Neuronal stem cell (in vitro differentiated cells): ENCODE data around the gene NUDT8.

Experiments used
- DNase-seq: peaks from one replicate; pipeline ENCODE4 v3.0.0-alpha.2; 2013; ENCODE audit warnings: low spot score
- H2AFZ ChIP-seq: one replicate; pipeline ENCODE4 v1.6.1; 2013; ENCODE audit warnings: mild to moderate bottlenecking, low read length, inconsistent platforms
- H2AK5ac ChIP-seq: 2 replicates; pipeline ENCODE4 v1.6.1; 2013; ENCODE audit warnings: low read depth, mild to moderate bottlenecking, inconsistent platforms, low read length, moderate library complexity, mixed read lengths
- H2BK120ac ChIP-seq: 2 replicates; pipeline ENCODE4 v1.6.1; 2013; ENCODE audit warnings: low read depth, mild to moderate bottlenecking, inconsistent platforms, low read length, moderate library complexity, mixed read lengths
- H2BK12ac ChIP-seq: one replicate; pipeline ENCODE4 v1.6.1; 2013; ENCODE audit warnings: low read length, inconsistent platforms
- H2BK15ac ChIP-seq: 2 replicates; pipeline ENCODE4 v1.6.1; 2013; ENCODE audit warnings: mild to moderate bottlenecking, low read length, inconsistent platforms, mixed read lengths
- H2BK5ac ChIP-seq: one replicate; pipeline ENCODE4 v1.6.1; 2013; ENCODE audit warnings: inconsistent platforms, mild to moderate bottlenecking, low read length, moderate library complexity
- H3K14ac ChIP-seq: one replicate; pipeline ENCODE4 v1.6.1; 2013; ENCODE audit warnings: low read length, inconsistent platforms
- H3K18ac ChIP-seq: 2 replicates; pipeline ENCODE4 v1.6.1; 2013; ENCODE audit warnings: low read length, inconsistent platforms
- H3K23ac ChIP-seq: 2 replicates; pipeline ENCODE4 v1.6.1; 2013; ENCODE audit warnings: low read depth, mild to moderate bottlenecking, mixed read lengths, low read length, inconsistent platforms; ENCODE audit not compliant: poor library complexity
- H3K27ac ChIP-seq: replicated peaks from 3 replicates; pipeline ENCODE4 v1.5.1; 2013; ENCODE audit warnings: low read length, inconsistent platforms
- H3K27me3 ChIP-seq, 3 experiments: 2 replicates each; pipeline ENCODE4 v1.6.1; 2013; ENCODE audit warnings: low read length in 3 of 3, mild to moderate bottlenecking in 2 of 3, inconsistent platforms in 1 of 3, low read depth in 1 of 3, mixed read lengths in 1 of 3, moderate library complexity in 1 of 3; ENCODE audit not compliant: control insufficient read depth in 3 of 3, insufficient read depth in 3 of 3
- H3K36me3 ChIP-seq, 2 donors: replicated peaks in 1 of 2; 2 replicates each; pipeline ENCODE4 v1.6.1; 2013; ENCODE audit warnings: low read length in 2 of 2; ENCODE audit not compliant: control insufficient read depth in 2 of 2, insufficient read depth in 2 of 2
- H3K4ac ChIP-seq: 2 replicates; pipeline ENCODE4 v1.6.1; 2013; ENCODE audit warnings: inconsistent platforms, mild to moderate bottlenecking, low read length, moderate library complexity
- H3K4me1 ChIP-seq, 2 donors: 1 replicate in 1 of 2; 2 replicates in 1 of 2; pipeline ENCODE4 v1.6.1; 2013; ENCODE audit warnings: low read length in 2 of 2, low read depth in 1 of 2; ENCODE audit not compliant: control insufficient read depth in 2 of 2, insufficient read depth in 1 of 2
- H3K4me2 ChIP-seq: one replicate; pipeline ENCODE4 v1.6.1; 2013; ENCODE audit warnings: mild to moderate bottlenecking, low read length, inconsistent platforms; ENCODE audit not compliant: insufficient read depth, poor library complexity, severe bottlenecking
- H3K4me3 ChIP-seq, 2 donors: 2 replicates each; pipeline ENCODE4 v1.5.1; 2013; ENCODE audit warnings: low read length in 2 of 2, mild to moderate bottlenecking in 2 of 2, inconsistent platforms in 1 of 2, moderate library complexity in 1 of 2
- H3K79me1 ChIP-seq: one replicate; pipeline ENCODE4 v1.6.1; 2013; ENCODE audit warnings: low read depth, mild to moderate bottlenecking, inconsistent platforms, low read length, moderate library complexity
- H3K9ac ChIP-seq: one replicate; pipeline ENCODE4 v1.6.1; 2013; ENCODE audit warnings: mild to moderate bottlenecking, low read depth, low read length, inconsistent platforms; ENCODE audit not compliant: poor library complexity
- H3K9me3 ChIP-seq, 2 donors: replicated peaks in 1 of 2; 2 replicates each; pipeline versions ENCODE3 to v1.6.1; 2013; ENCODE audit warnings: low read length in 2 of 2, mild to moderate bottlenecking in 2 of 2, inconsistent platforms in 1 of 2, low read depth in 1 of 2, mixed read lengths in 1 of 2, moderate library complexity in 1 of 2; ENCODE audit not compliant: control insufficient read depth in 2 of 2, insufficient read depth in 1 of 2
- H4K8ac ChIP-seq: one replicate; pipeline ENCODE4 v1.6.1; 2013; ENCODE audit warnings: low read depth, mild to moderate bottlenecking, inconsistent platforms, low read length, moderate library complexity
- H4K91ac ChIP-seq: one replicate; pipeline ENCODE4 v1.6.1; 2013; ENCODE audit warnings: low read length, low read depth, mild to moderate bottlenecking, inconsistent platforms; ENCODE audit not compliant: poor library complexity
- WGBS, 2 donors: extraction: QIAGEN DNeasy Blood & Tissue Kit; methylation state at CpG; one replicate each; pipeline ENCODE4 v1.1.7; 2013; ENCODE audit warnings: missing lambda C conversion rate in 2 of 2, mixed read lengths in 1 of 2; ENCODE audit not compliant: insufficient read length in 2 of 2, insufficient replicate concordance in 1 of 2; ENCODE audit errors: extremely low coverage in 2 of 2; 5-methylcytosine and 5-hydroxymethylcytosine counted together

Gene NUDT8

DNA sequence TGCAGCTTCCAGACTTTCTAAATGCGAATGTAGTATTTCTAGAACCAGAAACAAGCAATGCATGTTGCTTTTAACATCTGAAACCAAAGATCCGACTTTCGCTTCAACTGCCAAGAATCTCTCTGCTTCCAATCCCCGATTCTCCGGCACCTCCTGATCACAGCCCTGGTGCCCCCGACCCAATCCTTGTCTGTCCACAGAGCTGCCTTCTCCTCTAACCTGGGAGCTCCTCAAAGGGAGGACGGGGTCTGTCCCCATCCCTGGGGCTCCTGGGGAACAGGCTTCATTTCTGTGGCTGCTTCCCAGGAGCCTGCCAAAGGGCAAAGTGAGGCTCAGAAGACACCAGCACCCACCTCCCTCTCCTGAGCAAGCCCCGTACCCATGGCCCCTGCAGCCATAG, 44.2 kb upstream of the NUDT8 start:
- H3K27me3 ChIP-seq, result peaks cover 0 to 11% (median 0%) of the 10 kb centered on the region in 3 experiments
- WGBS, 2 donors, result no CpG with 5 or more reads among the region's 8 CpGs
- no peak overlapping the region for H2BK12ac ChIP-seq
- peaks cover 0 to under 1% of the 10 kb centered on the region in 2 donors for H3K36me3 ChIP-seq
- H3K79me1 ChIP-seq, result no peaks in the 10 kb centered on the region
- DNase-seq, result no peak
- H2AFZ ChIP-seq, result no peak overlapping the region
- H3K23ac ChIP-seq, result no peak overlapping the region
- H4K91ac ChIP-seq, result no peak overlapping the region
- H3K9me3 ChIP-seq, result no peaks in the 10 kb centered on the region
- H2BK5ac ChIP-seq, result no peak overlapping the region
- H3K4me1 ChIP-seq, result peaks cover 0 to 1% of the 10 kb centered on the region in 2 donors
- no peak overlapping the region for H3K27ac ChIP-seq
- peak overlapping the region; percentile 75 for H2AK5ac ChIP-seq
- no peak overlapping the region for H2BK15ac ChIP-seq
- no peak overlapping the region for H3K4me2 ChIP-seq
- no peak overlapping the region for H3K4me3 ChIP-seq
- no peak overlapping the region for H3K4ac ChIP-seq
- no peak overlapping the region for H3K14ac ChIP-seq
- no peak overlapping the region for H3K9ac ChIP-seq
- no peak overlapping the region for H4K8ac ChIP-seq
- H2BK120ac ChIP-seq, result no peak overlapping the region
- H3K18ac ChIP-seq, result peak overlapping the region; percentile 83

DNA sequence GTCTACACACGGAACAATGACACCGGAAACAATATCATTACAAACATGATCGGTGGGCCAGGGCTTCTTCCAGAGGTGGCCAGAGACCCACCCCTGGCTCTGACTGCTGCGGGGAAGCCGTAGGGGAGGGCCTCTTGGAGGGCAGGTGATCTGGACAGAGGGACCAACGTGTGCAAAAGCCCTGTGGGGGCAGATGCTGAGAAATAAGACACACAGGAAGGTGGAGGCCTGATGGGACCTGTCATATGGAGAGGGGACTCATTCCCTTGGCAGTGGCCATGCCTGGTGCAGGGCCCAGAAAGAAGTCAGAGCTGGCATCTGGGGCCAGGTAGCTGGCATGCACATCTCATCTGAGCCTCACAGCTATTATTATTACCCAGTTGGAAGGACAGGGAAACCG, 43.6 kb upstream of the NUDT8 start:
- H2BK15ac ChIP-seq, result peak overlapping the region; percentile 20
- no peaks in the 10 kb centered on the region for H3K9me3 ChIP-seq
- no peak overlapping the region for H2AFZ ChIP-seq
- peaks cover 0 to 2% of the 10 kb centered on the region in 2 donors for H3K36me3 ChIP-seq
- H3K4me1 ChIP-seq, result peaks cover 0 to 1% of the 10 kb centered on the region in 2 donors
- no peak for DNase-seq
- H3K23ac ChIP-seq, result no peak overlapping the region
- no peak overlapping the region for H3K9ac ChIP-seq
- no peak overlapping the region for H3K27ac ChIP-seq
- H3K4ac ChIP-seq, result no peak overlapping the region
- H2BK12ac ChIP-seq, result no peak overlapping the region
- no peak overlapping the region for H4K8ac ChIP-seq
- H3K27me3 ChIP-seq, result peaks cover 0 to 11% (median 0%) of the 10 kb centered on the region in 3 experiments
- no peak overlapping the region for H4K91ac ChIP-seq
- H3K14ac ChIP-seq, result no peak overlapping the region
- WGBS, 2 donors, result no CpG with 5 or more reads among the region's 7 CpGs
- no peak overlapping the region for H3K18ac ChIP-seq
- no peak overlapping the region for H2BK120ac ChIP-seq
- H2AK5ac ChIP-seq, result no peak overlapping the region
- no peaks in the 10 kb centered on the region for H3K79me1 ChIP-seq
- H3K4me3 ChIP-seq, result no peak overlapping the region
- no peak overlapping the region for H3K4me2 ChIP-seq
- no peak overlapping the region for H2BK5ac ChIP-seq

GRCh38 chr11:67671211-67671520, 41.4 kb upstream of the NUDT8 start:
- Histone ChIP-seq H3K18ac (no peak overlapping the region), H3K4me2 (no peak overlapping the region), H3K9me3 (no peaks in the 10 kb centered on the region), H4K8ac (no peak overlapping the region), H3K27ac (no peak overlapping the region), H3K4me3 (no peak overlapping the region), H4K91ac (no peak overlapping the region), H3K79me1 (no peaks in the 10 kb centered on the region), H3K4me1 (peaks cover 0 to 1% of the 10 kb centered on the region in 2 donors), H2BK120ac (no peak overlapping the region), H3K27me3 (peaks cover 0 to 11% (median 0%) of the 10 kb centered on the region in 3 experiments), H3K9ac (no peak overlapping the region), H2AK5ac (peak overlapping the region; percentile 94), H2BK12ac (peak overlapping the region; percentile 41), H3K36me3 (peaks cover 0 to 2% of the 10 kb centered on the region in 2 donors), H2BK15ac (no peak overlapping the region), H2BK5ac (peak overlapping the region; percentile 75), H3K14ac (peak overlapping the region; percentile 71), H3K23ac (no peak overlapping the region), H3K4ac (no peak overlapping the region), H2AFZ (no peak overlapping the region)
- no CpG with 5 or more reads among the region's 8 CpGs for WGBS, 2 donors
- DNase-seq, result no peak

DNA sequence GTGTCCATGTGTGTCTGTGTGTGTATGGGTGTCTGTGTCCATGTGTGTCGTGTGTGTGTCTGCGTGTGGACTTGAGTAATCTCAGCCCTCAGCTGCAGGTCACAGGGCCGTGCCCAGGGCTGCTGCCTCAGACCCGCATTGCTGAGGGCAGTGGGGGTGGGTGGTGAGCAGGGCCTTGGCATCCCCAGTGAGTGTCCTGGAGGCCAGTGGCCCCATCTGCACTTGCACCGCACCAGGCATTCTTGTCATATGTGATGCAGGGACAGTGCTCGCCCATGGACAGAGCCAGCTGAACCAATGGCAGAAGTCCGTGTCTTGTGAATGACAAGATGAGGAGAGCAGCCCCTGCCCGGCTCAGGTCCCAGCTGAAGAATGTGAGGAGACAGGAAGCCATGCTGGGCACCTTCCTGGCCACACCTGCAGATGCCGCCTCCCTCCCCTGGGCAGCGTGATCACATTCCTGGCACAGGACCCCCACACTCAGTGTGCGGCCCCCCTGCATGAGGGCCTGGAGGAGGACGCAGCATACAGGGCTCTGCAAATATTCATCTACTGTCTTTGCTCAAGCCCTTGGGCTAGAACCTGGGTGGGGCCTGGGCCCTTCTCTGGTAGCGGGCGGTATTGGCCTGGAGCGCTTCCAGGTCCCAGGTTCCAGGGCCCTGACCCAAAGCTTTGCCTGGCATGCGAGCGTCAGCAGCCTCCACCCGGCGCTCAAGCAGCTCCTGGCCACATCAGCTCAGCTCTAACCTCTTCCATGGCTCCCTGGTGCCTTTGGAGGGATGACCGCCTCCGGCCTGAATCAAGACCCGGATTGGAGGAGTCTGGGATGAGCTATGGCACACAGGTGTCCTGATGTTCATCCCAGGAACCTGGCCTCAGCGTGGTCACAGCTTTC, 40.8 kb upstream of the NUDT8 start:
- Histone ChIP-seq H2BK15ac (no peak overlapping the region), H4K8ac (peak overlapping the region; percentile 82), H2BK120ac (no peak overlapping the region), H2AFZ (no peak overlapping the region), H3K23ac (peak overlapping the region; percentile 85), H3K79me1 (no peaks in the 10 kb centered on the region), H3K4ac (no peak overlapping the region), H3K36me3 (peaks cover 0 to 2% of the 10 kb centered on the region in 2 donors), H2BK5ac (peak overlapping the region; percentile 75), H3K27me3 (peaks cover 0 to 11% (median 0%) of the 10 kb centered on the region in 3 experiments), H4K91ac (peak overlapping the region; percentile 53), H3K14ac (peak overlapping the region; percentile 99), H3K4me1 (peaks cover 0 to 1% of the 10 kb centered on the region in 2 donors), H2AK5ac (peak overlapping the region; percentile 94), H3K9me3 (no peaks in the 10 kb centered on the region), H3K4me3 (no peak overlapping the region), H3K18ac (peak overlapping the region; percentile 80), H2BK12ac (peak overlapping the region; percentile 97), H3K4me2 (no peak overlapping the region), H3K27ac (no peak overlapping the region), H3K9ac (no peak overlapping the region)
- no peak for DNase-seq
- WGBS, 2 donors, result no CpG with 5 or more reads among the region's 23 CpGs
